ENCODE data around the gene GPR146.

GPR146 gene

DNA sequence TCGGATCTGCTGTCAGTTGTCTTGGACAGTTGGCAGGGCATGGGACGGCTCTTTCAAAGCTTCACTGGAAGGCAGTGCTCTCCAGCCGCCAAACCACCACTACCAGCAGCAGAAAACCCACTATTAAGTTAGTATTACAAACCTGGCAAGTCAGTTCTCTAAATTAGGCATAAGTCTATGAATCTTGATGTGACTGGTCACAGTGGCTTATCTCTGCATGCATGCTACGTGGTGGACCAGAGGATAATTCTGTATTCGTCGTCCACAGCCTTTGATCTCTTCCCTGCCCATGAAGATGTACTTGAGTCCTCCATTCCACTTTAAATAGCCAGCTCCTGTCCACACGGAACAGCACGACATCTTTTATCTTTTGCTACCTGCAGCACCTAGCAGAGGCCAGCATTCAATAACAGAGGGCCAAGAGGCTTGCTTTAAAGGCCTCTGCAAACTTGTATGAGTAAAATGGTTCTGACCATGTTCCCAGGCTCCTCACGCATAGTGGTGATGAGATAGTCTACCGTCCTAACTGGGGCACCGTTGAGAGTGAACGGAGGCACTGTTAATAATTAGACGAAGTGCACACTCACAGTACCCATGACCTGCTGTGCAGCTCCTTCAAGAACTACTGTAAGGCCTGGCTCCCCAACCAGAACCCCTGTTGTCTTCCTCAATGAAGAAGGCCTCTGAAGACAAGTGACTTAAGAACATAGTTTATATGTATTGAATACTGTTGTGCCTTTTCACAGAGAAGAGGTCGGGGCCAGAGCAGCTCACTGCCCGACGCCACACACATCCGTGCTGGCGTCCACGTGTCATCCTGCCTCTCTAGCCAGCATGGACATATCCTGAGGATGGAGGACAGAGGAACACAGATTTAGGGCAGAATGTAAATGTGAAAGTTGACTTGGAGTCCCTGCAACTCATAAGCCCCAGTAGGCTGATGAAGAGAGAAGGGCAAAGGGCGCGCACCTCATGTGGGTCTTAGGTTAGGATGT lies 1.0 kb downstream of the GPR146 start:
- no peak for DNase-seq

DNA sequence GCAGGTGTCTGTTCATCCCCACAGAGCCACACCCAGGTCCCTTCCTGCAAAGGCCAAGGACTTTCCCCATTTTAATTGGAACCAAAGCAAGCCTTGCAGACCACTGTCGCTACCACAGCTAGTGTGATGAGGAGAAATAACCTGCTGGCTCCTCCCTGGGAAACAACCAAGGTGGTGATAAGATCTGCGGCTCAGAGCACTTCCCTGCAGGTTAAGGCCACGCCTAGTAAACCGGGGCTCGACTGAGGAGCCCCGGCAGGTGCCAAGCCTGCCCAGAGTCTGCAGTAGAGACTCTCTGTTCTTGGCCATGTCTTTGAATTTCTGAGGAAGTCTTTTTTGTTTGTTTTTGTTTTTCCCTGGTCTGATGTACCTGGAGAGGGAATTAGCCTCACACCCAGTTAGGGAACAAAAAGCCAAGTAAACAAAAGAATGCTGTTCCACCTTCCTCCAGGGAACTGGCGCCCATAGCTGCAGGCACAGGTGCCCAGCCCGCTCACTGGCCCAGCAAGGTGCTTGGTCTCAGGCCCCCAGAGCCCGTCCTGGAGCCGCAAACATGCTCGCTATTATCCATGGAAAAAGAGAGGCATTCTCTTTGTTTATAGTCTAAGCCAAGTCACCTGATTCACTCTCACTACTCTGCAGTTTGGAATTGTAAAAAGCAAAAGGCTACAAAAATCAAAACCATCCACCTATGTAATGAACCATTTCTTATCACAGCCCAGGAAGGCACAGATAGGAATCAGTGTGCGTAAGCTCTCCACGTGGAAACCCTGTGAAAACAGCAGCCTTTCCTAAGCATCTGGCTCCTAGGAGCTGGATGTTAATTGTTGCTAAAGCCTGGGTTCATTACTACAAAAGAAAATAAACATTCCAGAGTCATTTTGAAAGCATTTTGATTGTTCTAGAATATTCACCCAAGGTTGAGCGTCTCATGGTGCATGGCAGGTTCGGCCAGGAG lies 2.7 kb downstream of the GPR146 start:
- no peak for DNase-seq

DNA sequence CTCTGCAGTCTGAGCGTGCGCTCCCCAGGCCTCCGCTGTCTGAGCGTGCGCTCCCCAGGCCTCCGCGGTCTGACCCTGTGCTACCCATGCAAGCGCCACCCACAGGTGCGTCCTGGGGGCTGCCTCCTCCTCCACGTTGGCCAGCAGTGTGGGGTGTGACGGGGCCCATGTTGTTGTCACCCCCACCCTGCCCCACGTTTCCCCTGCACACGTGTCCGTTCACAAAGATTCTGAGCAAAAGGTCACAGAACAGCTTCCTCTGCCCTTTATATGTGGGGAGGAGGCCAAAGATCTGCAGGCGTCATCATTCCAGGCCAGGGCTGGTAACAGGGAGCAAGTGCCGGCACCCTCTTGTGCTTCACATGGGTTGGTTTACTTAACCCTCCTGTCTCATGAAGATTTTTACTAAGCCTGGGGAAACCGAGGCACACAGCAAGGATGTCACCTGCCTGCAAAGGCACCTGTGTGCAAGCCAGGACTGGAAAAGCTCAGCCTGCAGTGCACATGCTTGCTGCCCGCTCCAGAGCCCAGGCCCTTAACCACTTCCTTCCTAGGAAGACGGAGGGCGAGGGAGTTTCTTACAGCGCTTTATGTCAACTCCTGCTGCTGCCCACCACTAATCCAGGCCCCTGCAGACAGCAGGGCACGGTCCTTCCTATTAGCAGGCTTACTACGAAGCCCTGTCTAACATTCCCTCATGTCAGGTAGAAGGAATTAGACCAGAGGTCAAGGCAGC lies 4.8 kb downstream of the GPR146 start:
- DNase-seq = no peak

DNA sequence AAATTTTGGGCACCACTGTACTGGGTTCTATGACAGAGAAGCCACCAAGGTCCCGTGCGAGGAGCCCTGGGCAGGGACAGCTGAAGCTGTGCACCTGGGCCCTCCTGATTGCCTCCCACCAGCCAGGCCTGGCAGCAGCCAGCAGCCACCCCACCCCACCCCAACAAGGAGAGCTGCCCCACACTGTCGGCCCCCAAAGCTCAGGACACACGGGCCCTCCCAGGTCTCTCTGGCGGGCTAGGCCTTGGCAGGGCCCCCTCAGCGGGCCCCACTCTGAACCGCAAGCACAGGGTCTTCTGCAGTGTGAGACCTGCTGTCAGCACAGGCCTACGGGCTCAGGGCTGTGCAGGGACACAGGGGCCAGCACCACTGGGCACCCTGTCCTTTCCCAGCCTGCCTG lies 5.5 kb downstream of the GPR146 start:
- no peak for DNase-seq

DNA sequence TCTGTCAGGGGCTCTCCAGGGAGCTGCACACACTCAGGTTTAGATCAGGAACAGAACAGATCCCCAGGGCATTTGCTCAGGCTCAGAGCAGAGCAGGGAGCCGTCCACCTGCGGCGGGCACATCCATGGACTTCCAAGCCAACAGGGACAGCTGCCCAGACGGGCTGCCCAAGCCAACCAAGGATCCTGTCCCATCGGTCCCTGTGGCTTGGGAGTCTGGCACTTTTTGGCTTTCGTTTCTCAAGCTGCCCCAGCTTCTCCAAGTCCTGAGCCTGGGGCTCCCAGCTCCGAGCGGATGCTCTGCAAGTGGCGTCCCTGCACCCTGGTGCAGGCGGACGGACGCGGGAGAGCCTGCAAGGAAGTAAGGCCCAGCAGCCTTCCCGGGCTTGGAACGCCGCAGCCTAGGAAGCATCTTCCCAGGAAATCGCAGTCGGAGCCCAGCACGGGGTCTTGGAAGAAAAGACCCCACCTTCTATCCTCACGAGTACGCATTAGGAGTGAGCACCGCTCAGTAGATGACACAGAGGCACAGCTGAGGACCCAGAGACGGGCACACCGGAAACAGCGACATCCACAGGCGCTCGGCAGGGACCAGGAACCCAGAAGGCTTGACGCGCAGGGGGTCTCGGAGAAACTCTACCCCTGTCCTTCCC lies 6.0 kb downstream of the GPR146 start:
- no peak for DNase-seq

DNA sequence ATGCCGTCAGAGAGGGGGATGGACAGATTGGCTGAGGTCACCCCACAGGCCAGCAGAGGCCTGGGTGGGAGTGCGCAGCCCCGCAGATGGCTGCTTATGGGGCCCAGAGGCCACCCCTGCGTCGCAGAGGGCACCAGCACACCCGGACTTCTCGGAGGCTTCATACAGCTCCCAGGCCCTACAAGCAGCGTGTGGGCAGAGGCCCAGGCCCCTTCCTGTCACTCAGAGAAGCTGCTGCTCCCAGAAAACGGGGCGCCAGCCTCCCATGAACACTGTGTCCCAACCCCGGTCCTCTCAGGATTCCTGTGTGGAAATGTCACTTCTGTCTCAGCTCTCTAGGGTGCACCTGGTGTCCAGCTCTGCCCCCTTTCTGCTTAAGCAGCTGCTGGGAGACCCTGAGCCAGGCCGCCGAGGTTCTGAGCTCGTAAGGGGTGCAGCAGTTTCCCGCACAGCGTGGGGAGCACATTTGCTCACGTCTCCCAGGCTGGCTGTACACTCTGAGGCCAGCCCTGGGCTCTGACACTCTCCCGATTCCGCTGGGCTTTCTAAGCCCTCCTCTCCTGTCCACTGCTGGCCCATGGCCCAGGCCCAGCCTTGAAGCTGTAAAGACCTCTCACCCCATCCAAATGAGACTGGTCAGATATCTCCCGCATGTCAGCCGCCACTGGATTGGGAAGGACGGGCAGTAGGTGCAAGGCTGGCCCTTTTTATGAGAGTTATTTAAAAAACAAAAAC lies 6.8 kb downstream of the GPR146 start:
- no peak for DNase-seq

DNA sequence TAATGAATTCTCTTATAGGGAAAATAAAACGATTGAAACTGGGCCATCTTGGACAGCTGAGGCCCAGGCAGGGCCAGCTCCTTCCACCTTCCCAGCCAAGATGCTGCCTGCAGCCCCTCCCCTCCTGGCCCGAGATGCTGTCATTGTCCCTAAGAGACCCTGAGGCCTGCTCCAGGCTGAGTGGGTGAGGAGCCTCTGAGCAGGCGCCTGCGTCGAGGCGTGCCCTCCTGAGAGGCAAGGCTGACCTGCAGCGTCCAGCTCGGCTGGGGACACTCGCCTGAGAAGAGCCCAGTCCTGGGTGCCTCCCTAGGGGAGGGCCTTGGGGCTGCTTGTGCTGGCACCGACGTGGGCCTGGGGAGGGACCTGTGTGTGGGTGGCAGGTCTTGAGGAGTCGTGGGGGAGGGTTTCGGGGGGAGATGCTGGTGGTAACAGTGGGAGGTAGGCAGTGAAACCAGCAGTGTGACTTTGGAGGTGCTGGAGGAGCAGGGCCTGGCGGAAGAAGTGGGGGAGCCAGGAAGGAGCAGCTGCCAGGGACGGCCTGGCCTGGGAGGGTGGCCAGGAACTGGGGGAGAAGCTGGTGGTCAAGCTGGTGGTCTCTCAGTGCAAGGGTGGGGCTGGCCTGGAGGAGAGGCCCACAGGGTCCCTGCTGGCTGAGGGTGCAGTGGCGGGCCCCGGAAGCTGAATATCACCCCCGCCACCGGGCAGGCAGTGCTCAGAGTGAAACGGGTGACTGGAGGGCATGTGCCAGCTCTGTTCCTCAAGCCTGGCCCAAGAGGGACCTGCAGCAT lies 7.9 kb downstream of the GPR146 start:
- DNase-seq = no peak

DNA sequence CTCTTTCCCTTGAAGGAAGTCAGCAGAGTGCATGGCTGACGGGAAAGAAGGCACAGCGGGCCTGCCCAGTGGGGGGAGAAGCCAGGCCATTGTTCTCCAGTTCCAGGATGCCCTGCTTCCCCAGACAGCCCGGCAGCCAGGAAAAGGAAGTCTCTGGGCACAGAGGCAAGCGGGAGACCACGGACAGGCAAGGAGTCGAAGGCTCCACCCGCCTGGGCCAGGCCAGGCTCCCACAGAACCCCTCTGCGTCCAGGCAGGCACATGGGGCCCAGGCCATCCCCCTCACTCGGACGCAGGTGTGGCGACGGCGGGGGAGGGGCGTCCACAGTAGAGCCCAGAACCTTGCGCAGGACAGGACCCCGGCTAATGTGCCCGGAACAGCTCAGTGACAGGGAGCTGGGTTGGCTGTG lies 8.7 kb downstream of the GPR146 start:
- no peak for DNase-seq

DNA sequence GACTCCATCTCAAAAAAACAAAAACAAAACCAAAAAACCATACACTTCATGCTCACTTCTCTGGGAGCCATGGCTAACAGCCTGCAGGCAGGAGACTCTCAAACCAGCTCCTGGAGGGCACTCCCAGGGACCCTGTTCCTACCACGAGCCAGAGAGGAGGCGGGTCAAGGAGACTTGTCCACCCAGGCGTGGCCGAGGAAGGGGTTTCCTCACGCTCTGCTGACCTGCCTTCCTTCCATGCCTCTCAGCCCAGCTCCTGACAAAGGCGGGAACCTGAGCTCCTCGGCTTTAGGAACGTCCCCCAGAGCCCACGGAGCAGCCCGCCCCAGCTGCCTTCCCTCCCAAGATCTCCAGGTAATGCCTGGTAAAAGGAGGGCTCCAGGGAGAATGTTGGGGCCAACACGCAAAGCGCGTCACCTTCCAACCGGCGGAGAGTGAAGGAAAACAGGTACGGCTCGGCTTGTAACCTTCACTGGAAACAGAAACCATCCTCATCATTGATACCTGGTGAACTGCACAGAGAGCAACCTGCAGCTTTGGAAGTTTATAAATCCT lies 9.5 kb downstream of the GPR146 start:
- DNase-seq = no peak

DNA sequence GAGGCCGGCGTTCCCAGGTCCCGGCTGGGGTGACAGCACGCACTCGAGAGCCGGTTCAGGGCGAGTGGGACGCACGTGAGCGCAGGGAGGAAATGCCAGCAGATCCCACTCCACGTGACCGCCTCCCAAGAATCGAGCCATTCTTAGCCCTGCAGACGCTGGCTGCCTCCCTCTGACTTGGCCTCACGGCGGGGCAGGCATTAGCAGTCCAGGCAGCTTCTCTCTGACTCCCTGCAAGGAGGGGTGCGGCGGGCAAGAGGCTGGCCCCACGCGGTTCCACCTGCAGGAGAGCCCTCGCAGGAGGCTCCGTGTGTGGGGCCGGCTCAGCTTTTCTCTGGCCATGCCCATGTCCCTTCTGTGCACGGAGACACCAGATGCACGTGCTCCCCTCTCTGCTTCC lies 10.1 kb downstream of the GPR146 start:
- DNase-seq = no peak

DNA sequence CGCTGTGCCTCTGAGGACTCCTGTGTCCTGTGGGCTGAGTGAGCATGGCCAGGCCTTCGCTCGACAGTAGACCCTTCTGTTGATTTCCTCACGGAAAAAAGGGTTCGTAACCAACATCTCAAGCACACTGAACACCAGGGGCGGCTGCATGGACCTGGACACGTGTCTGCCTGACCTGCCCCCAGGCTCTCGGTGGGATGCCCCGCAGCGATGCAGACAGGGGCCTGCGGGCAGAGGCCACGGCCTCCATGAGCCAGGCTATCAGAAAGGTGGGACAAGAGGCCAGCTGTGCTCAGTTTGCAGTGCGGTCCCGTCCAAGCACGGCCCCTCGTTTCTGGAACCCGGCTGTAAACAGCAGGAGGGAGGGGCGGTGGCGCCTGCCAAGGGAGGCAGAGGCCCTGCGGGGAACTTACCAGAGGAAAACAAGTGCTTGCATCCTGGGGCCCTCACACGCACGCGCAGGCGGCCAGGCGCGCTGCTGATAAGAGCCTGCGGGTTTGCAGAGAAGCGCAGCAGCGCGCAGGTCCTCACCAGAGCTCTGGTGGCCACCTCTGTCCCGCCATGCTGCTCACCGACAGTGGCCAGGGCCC lies 10.6 kb downstream of the GPR146 start:
- DNase-seq = peak; percentile 55 to 60

DNA sequence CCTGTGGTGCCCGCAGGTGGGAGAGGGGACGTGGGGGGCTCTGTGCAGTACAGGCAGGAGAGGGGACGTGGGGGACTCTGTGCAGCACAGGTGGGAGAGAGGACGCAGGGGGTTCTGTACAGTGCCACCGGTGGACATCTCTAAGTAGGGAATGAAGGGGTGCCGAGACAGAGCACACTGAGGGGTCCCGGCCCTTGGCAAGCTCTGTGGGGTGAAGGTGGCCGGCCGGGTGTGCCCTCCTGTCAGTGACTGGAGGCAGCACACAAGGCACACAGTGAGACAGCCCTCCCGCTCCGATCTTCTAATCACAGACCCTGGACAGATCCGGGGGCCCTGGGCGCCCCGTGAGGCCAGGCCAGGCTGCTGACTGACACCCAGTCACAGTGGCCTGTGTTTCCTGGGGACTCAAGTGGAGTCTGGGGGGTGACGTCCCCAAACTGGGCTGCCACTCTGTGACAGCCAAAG lies 11.2 kb downstream of the GPR146 start:
- DNase-seq = no peak

DNA sequence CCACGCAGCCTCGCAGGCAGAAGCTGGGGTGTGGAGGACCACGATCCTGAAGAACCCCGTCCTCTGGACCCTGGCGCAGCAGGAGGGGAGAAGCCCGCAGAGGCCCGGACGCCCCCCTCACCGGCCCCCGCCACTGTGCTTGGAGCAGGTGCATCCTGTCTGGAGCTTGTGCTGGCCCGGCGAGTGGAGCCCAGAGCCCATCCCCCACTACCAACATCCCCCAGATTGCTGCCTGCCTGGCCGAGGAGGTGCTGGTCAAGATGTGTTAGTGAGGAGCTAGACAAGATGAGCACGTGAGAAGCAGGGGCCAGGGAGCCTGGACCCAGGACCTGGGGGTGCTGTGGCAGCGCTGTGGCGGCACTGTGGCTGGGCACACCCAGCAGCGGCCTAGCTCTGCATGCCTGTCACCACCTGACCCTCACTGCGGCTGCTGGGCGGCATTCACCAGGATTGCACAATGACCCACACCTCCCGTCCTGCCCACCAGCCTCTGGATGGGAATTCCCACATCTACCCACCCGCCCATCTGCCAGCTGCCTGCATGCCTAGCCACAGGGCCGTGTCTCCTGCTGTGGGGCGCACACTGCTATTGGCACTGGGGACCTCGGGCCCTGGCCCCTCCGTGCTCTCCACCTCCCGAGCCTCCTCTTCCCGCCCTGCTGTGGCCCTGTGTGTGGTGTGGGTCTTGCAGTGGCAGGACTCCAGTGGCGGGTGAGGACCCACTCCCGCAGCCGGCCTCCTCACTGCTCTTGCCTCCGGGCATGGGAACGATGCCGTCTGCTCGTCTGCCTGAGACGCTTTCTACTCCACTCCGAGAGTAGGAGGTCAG lies 11.8 kb downstream of the GPR146 start:
- no peak for DNase-seq

DNA sequence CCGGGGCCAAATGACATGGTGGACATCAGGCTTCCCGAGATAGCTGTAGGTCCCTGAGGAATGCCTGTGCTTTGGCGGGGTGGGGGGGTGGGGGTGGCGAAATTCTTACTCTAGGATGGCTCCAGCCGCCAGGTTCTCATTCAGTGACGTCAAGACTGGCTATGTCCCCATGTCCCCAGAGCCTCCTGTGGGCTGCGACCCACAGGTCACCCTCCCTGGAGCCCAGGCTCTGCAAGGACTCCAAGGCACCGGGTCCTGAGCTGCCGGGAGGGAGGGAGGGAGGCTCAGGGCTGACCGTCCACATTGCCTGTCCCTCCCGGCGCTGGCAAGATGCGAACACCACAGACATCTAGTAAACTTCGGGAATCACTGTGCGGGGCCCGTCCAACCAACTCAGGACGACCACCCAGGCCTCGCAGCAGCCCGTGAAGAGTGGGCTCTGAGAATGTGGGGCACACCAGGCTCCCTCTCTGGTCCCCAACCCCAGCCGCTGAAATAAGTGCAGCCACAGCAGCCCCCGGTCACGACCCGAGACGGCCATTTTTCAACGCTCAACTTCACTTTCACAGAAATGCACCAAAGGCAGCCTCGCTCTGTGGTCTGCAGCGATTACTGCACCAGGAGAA lies 12.6 kb downstream of the GPR146 start:
- DNase-seq = no peak

DNA sequence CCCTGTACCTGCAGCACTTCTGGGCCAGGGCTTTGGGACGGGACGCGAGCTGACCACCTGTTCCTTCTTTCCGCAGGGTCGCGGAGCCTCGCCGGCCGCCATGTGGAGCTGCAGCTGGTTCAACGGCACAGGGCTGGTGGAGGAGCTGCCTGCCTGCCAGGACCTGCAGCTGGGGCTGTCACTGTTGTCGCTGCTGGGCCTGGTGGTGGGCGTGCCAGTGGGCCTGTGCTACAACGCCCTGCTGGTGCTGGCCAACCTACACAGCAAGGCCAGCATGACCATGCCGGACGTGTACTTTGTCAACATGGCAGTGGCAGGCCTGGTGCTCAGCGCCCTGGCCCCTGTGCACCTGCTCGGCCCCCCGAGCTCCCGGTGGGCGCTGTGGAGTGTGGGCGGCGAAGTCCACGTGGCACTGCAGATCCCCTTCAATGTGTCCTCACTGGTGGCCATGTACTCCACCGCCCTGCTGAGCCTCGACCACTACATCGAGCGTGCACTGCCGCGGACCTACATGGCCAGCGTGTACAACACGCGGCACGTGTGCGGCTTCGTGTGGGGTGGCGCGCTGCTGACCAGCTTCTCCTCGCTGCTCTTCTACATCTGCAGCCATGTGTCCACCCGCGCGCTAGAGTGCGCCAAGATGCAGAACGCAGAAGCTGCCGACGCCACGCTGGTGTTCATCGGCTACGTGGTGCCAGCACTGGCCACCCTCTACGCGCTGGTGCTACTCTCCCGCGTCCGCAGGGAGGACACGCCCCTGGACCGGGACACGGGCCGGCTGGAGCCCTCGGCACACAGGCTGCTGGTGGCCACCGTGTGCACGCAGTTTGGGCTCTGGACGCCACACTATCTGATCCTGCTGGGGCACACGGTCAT lies 13.3 kb downstream of the GPR146 start:
- DNase-seq = no peak

DNA sequence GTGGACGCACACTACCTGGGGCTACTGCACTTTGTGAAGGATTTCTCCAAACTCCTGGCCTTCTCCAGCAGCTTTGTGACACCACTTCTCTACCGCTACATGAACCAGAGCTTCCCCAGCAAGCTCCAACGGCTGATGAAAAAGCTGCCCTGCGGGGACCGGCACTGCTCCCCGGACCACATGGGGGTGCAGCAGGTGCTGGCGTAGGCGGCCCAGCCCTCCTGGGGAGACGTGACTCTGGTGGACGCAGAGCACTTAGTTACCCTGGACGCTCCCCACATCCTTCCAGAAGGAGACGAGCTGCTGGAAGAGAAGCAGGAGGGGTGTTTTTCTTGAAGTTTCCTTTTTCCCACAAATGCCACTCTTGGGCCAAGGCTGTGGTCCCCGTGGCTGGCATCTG lies 14.0 kb downstream of the GPR146 start:
- no peak for DNase-seq

DNA sequence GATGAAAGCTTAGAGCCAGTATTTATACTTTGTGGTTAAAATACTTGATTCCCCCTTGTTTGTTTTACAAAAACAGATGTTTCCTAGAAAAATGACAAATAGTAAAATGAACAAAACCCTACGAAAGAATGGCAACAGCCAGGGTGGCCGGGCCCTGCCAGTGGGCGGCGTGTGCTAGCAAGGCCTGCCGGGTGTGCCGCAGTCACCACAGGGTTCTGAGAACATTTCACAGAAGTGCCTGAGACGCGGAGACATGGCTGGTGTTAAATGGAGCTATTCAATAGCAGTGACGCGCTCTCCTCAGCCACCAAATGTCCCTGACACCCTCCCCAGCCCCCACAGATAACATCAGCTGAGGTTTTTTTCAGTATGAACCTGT lies 14.5 kb downstream of the GPR146 start:
- no peak for DNase-seq
